GM12873 (cell line): ENCODE results near the gene AIG1.

Experiments
- TF ChIP-seq, protein P1 (sequence below): IDR thresholded peaks from 2 replicates; pipeline ENCODE4 v1.5.1; 2012; ENCODE audit warnings: low read depth, mild to moderate bottlenecking, moderate library complexity, low read length, control low read depth; ENCODE audit not compliant: insufficient read depth; ENCODE audit errors: missing control alignments

Gene AIG1

DNA sequence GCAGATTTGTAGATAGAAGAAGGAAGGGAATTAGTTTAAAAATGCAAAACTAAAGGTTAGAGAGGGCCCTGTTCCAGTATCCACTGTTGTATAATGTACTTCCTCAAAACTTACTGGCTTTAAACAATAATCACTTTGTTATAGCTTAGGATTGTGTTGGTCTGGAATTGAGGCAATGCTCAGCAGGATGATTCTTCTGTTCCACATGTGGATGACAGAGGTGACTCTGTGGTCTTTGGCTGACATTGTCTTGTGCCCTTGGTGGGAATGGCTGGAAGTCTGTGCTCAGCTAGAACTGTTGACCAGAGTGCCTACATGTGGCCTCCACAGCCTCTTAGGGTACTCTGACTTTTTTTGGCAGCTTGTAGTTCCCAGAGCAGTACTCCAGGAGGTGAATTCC, 143.4 kb downstream of the AIG1 start:
- TF ChIP-seq, protein P1, sequence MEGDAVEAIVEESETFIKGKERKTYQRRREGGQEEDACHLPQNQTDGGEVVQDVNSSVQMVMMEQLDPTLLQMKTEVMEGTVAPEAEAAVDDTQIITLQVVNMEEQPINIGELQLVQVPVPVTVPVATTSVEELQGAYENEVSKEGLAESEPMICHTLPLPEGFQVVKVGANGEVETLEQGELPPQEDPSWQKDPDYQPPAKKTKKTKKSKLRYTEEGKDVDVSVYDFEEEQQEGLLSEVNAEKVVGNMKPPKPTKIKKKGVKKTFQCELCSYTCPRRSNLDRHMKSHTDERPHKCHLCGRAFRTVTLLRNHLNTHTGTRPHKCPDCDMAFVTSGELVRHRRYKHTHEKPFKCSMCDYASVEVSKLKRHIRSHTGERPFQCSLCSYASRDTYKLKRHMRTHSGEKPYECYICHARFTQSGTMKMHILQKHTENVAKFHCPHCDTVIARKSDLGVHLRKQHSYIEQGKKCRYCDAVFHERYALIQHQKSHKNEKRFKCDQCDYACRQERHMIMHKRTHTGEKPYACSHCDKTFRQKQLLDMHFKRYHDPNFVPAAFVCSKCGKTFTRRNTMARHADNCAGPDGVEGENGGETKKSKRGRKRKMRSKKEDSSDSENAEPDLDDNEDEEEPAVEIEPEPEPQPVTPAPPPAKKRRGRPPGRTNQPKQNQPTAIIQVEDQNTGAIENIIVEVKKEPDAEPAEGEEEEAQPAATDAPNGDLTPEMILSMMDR = no peak

DNA sequence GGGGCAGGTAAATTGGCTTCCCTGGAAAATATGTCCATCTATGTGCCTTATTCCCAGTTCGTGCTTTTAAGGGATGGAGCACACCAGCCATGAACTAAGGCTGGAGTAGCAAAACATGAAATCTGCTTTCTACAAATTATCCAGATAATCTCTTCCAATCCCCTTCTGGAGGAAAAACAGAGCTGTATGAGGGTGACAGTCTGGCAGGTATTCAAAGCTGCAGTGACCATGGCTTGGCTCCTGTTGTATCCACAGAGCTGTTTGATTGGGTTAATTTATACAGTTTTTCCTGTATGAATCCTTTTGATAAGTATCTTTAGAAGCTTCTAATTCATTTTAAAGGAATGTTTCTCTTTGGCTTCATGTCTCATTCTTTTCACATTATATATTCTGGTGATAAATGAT, 144.4 kb downstream of the AIG1 start:
- TF ChIP-seq, protein P1 = no peak

DNA sequence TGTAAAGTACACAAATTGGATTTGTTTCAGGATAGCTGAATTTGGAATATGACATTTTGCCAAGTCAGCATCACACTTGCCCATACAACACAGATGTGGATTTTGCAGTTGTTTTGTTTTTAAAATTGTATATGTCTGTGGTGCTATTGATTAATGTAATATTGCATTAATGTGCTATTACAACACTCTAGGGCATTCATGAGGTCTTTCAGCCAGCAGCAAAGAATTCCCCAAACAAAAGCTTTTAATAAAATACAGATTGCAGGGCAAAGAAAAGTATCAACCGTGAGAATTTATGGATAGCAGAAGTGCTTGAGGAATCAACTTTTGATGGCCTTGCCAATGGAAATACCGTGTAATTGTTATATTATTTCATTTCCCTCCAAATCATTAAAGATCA, 144.9 kb downstream of the AIG1 start:
- TF ChIP-seq, protein P1 = no peak

DNA sequence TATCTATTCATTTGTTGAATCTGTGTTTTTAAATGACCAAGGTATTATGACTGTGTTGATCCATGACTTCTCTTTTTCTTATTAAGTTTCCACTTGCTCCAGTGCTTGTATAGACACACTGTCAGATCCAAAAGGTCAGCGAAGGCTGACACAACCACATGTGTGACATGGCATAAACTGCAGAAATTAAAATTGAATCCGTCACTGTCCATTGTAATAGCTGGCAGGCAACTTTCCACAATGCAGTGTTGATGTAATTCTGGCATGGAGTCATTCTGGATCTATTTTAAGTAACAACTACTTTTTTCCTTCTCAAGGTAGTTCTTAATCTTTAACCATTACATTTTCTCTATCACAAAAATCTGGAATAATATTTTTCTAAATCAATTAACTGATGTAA, 145.3 kb downstream of the AIG1 start:
- TF ChIP-seq, protein P1 = no peak

DNA sequence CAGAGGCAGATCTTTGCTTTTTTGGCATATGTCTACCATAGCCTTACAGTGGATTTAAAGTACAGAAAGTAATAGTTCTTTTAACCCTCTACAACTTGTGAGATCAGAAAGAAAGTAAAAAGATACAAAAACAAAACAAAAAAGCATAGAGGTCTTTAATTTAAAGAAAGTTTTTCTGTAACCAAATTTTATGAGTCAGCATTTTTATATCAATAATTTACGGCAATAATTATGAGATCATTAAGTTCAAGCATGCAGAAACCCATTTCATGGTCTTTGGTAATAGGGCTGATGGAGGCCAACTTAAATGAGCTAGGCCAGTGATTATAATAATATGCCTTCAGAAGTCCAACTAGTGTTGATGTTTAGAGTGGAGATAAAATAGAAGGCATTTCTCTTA, 145.9 kb downstream of the AIG1 start:
- TF ChIP-seq, protein P1 = no peak

DNA sequence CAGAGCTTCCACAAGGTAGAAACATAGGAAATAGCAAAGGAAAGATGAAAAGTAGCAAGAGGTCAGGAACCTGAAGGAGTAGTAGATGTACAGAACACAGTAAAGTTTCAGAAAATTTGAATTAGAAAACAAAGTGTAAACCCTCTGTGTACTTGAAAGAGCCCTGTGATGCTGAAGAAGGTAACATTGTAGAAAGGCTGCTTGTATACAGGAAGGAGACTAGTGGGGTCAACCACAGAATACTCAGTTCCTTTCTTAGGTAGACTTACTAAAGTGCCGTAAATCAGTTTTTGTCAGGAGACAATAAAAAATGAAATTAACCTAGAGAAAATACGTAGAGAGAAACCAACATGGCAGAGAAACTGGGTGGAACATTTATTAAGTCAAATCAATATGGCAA, 149.7 kb downstream of the AIG1 start:
- TF ChIP-seq, protein P1 = no peak

DNA sequence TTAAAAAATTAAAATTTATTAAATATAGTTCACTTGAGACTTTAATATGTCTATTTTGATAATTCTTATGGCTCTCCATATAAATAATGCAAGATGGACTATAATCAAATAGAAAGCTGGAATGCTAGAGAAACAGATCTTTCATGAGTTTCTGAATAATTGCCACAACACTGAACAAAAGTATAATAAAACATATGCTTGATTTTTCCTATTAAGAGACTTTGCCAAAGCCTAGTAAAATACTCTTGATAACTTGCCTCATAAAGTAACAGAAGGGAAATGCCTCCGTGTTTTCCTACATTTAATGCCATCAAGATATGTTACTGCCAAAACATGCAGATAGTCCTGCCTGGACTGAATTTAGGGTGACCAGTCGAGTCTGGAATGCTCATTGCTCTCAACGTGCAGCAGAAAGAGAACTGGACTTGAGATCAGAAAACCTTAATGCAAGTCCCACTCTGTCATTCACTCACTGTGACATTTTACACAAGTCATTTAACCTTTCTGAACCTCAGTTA, 153.2 kb downstream of the AIG1 start:
- TF ChIP-seq, protein P1 = no peak

DNA sequence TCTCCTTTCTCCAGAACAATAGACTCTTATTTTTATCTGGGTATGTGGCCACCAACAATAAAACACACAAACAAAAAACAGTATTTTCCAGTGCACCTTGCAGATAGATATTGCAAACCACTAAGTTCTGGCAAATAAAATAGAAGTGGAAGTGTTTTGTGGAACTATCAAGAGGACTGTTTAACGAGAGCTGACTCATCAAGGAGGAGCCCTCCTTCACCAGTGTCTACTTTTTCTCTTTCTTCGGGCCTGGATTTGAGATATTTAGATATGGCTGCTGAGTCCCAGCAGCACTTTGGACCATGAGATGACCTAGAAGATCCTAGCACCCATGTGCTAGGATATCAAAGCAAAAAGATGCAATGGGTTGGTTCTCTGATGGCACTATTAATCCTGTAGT, 154.7 kb downstream of the AIG1 start:
- TF ChIP-seq, protein P1 = no peak
